Measurements from ENCODE around the gene EGFR. TPM values are rescaled to one million over a fixed set of nuclear protein-coding genes. Genes with fewer than 3 reads are reported as not detected.

EGFR gene
- total and polyA plus RNA-seq, 2 donors (not counting 1 experiment from before 2014, with no cell fraction given) = 55.3 to 62.8 TPM

DNA sequence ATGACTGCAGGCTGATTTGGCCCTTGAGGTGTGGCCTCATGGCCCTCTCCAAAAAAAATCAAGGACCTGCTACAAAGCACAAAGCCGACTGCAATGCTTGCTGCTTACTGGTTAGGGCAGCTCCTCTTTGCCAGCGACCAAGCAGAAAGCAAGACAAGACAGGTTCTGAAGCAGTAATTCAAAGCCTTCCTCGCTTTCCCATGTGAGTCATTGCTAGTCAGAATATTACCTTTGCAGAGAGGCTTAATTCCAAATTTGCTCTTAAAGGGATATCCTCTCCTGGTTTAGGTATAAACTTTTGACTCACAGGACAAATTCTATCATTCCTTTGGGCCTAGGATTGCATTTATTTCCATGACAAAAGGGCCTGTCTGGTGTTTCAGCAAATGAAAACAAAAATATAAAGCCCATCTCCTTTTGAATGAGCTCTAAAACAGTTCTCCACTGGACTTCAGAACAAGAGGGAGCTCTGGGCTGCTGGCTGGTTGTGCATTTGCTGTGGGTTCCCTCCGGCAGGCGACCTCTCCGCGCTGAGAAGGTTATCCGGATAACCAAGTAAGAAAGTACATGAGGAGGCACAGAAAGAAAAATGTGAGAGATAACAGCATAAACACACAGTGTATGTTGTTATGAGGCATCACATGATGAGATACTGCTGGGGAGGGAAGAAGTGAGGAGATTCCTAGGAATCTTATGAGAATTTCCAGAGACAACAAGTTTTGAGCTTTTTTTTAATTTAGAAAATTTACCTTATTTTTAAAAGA is 90.8 kb downstream of the EGFR start:
- H3K4me3 ChIP-seq (replicated peaks in 1 of 4; ENCODE audit: control extremely low read depth in 1 of 4, insufficient read depth in 1 of 4, low read depth in 3 of 4, low read length in 4 of 4) = no peak overlapping the region
- peaks cover 26% of the 10 kb centered on the region for H3K4me1 ChIP-seq (ENCODE audit: control insufficient read depth, extremely low read depth, insufficient read depth, low read length)
- peak; percentile 33 to 73 for DNase-seq (ENCODE audit: low read depth in 2 of 2)
- H3K27ac ChIP-seq (ENCODE audit: insufficient read depth, low read length) = peak overlapping the region; percentile 36
- no peaks in the 10 kb centered on the region for H3K27me3 ChIP-seq (ENCODE audit: control insufficient read depth, insufficient read depth, low read length)
- H2AFZ ChIP-seq (ENCODE audit: low read length) = no peak overlapping the region
- peak overlapping the region; percentile 52 for H3K4me2 ChIP-seq (ENCODE audit: extremely low read depth, insufficient read depth, low read length)
- H3K9me3 ChIP-seq (ENCODE audit: control insufficient read depth, insufficient read depth, low read depth, low read length) = no peaks in the 10 kb centered on the region
- TF ChIP-seq, protein P1, sequence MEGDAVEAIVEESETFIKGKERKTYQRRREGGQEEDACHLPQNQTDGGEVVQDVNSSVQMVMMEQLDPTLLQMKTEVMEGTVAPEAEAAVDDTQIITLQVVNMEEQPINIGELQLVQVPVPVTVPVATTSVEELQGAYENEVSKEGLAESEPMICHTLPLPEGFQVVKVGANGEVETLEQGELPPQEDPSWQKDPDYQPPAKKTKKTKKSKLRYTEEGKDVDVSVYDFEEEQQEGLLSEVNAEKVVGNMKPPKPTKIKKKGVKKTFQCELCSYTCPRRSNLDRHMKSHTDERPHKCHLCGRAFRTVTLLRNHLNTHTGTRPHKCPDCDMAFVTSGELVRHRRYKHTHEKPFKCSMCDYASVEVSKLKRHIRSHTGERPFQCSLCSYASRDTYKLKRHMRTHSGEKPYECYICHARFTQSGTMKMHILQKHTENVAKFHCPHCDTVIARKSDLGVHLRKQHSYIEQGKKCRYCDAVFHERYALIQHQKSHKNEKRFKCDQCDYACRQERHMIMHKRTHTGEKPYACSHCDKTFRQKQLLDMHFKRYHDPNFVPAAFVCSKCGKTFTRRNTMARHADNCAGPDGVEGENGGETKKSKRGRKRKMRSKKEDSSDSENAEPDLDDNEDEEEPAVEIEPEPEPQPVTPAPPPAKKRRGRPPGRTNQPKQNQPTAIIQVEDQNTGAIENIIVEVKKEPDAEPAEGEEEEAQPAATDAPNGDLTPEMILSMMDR (conservative IDR thresholded peaks at IDR 0.05 in 1 of 2, IDR thresholded peaks at IDR 0.05 in 1 of 2; ENCODE audit: low read depth in 1 of 2, low read length in 2 of 2) = no peak
- no peak for TF ChIP-seq EZH2 (IDR thresholded peaks at IDR 0.05; ENCODE audit: low read length, missing control alignments)
- no peak overlapping the region for H3K9ac ChIP-seq (ENCODE audit: insufficient read depth, low read length)
- H3K36me3 ChIP-seq (ENCODE audit: control insufficient read depth, insufficient read depth, low read length) = peaks cover 1% of the 10 kb centered on the region
- no peaks in the 10 kb centered on the region for H4K20me1 ChIP-seq (ENCODE audit: control insufficient read depth, extremely low read depth, insufficient read depth, low read length)
- peaks cover 82% of the 10 kb centered on the region for H3K79me2 ChIP-seq (ENCODE audit: control insufficient read depth, insufficient read depth, low read length)

DNA sequence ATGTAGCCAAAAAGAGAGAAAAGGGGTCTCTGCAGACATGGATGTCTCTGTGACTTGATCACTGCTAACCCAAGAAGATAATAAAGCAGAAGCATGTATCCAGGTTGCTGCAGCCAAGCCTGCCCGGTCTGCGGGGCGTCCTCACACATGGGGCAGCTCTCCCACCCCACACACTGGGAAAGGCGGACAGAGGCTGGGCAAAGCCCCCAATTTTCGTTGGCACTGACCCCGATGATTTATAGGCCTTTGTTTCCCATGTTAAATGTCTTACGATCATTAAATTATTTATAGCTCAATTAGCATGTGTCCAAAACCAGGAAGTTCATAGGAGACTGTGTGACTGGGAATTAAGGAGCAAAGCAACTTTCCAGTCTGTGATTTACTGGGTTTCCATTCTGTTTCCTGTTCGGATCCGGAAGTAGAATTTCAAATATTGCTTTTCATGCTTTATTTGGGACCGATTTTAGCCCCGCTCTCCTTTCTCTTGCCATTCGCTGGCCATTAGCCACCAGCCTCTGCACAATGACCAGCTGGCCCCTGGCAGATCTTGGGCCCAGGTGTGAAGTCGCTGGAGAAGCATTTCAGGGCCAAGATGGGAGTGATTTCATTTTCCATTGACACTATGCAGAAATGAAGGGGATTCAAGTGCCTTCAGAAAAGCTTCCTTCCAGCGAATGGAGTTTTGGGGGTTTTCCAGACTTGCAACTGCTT is 91.6 kb downstream of the EGFR start:
- H3K27ac ChIP-seq (ENCODE audit: insufficient read depth, low read length) = peak overlapping the region; percentile 39
- DNase-seq (ENCODE audit: low read depth in 2 of 2) = no peak
- H3K27me3 ChIP-seq (ENCODE audit: control insufficient read depth, insufficient read depth, low read length) = no peaks in the 10 kb centered on the region
- no peaks in the 10 kb centered on the region for H4K20me1 ChIP-seq (ENCODE audit: control insufficient read depth, extremely low read depth, insufficient read depth, low read length)
- peak overlapping the region; percentile 82 for H3K4me2 ChIP-seq (ENCODE audit: extremely low read depth, insufficient read depth, low read length)
- no peaks in the 10 kb centered on the region for H3K9me3 ChIP-seq (ENCODE audit: control insufficient read depth, insufficient read depth, low read depth, low read length)
- TF ChIP-seq, protein P1 (conservative IDR thresholded peaks at IDR 0.05 in 1 of 2, IDR thresholded peaks at IDR 0.05 in 1 of 2; ENCODE audit: low read depth in 1 of 2, low read length in 2 of 2) = no peak
- no peak for TF ChIP-seq EZH2 (IDR thresholded peaks at IDR 0.05; ENCODE audit: low read length, missing control alignments)
- peaks cover 1% of the 10 kb centered on the region for H3K36me3 ChIP-seq (ENCODE audit: control insufficient read depth, insufficient read depth, low read length)
- H3K79me2 ChIP-seq (ENCODE audit: control insufficient read depth, insufficient read depth, low read length) = peaks cover 77% of the 10 kb centered on the region
- no peak overlapping the region for H3K9ac ChIP-seq (ENCODE audit: insufficient read depth, low read length)
- H2AFZ ChIP-seq (ENCODE audit: low read length) = no peak overlapping the region
- H3K4me1 ChIP-seq (ENCODE audit: control insufficient read depth, extremely low read depth, insufficient read depth, low read length) = peaks cover 24% of the 10 kb centered on the region
- peak overlapping the region in 3 of 4 experiments; percentile 6 to 31 (median 18) for H3K4me3 ChIP-seq (replicated peaks in 1 of 4; ENCODE audit: control extremely low read depth in 1 of 4, insufficient read depth in 1 of 4, low read depth in 3 of 4, low read length in 4 of 4)

DNA sequence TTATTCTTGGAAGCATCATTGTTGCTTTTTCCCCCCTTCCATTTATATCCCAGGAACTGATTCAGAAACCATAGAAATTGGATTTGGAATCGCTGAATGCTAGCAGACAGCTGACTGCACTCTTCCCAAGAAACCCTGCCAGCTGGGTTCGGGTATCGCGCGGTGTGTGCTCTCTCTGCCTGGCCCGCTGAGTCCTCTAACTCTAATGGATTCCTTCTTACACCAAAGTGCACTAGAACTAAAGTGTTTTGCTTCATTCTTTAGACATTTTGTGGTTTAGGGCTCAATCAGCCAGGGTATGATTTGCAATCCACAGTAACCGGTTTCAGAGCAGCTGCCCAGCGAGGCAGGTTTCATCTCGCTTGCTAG is 92.2 kb downstream of the EGFR start:
- Histone ChIP-seq H3K4me2 (ENCODE audit: extremely low read depth, insufficient read depth, low read length) (peak overlapping the region; percentile 82), H3K27ac (ENCODE audit: insufficient read depth, low read length) (peak overlapping the region; percentile 39), H3K4me1 (ENCODE audit: control insufficient read depth, extremely low read depth, insufficient read depth, low read length) (peaks cover 22% of the 10 kb centered on the region), H4K20me1 (ENCODE audit: control insufficient read depth, extremely low read depth, insufficient read depth, low read length) (no peaks in the 10 kb centered on the region), H3K9me3 (ENCODE audit: control insufficient read depth, insufficient read depth, low read depth, low read length) (no peaks in the 10 kb centered on the region), H3K4me3 (replicated peaks in 1 of 4; ENCODE audit: control extremely low read depth in 1 of 4, insufficient read depth in 1 of 4, low read depth in 3 of 4, low read length in 4 of 4) (peak overlapping the region in 2 of 4 experiments; percentile 18 to 31), H3K79me2 (ENCODE audit: control insufficient read depth, insufficient read depth, low read length) (peaks cover 76% of the 10 kb centered on the region), H3K27me3 (ENCODE audit: control insufficient read depth, insufficient read depth, low read length) (no peaks in the 10 kb centered on the region), H3K36me3 (ENCODE audit: control insufficient read depth, insufficient read depth, low read length) (peaks cover 1% of the 10 kb centered on the region), H2AFZ (ENCODE audit: low read length) (no peak overlapping the region), H3K9ac (ENCODE audit: insufficient read depth, low read length) (no peak overlapping the region)
- TF ChIP-seq, protein P1 (conservative IDR thresholded peaks at IDR 0.05 in 1 of 2, IDR thresholded peaks at IDR 0.05 in 1 of 2; ENCODE audit: low read depth in 1 of 2, low read length in 2 of 2) = no peak
- no peak for TF ChIP-seq EZH2 (IDR thresholded peaks at IDR 0.05; ENCODE audit: low read length, missing control alignments)
- DNase-seq (ENCODE audit: low read depth in 2 of 2) = peak; percentile 80 to 93

Data from fibroblast of lung (primary cell).